HG03045 (cell line): Measurements from ENCODE around the gene HPSE2.

ENCODE experiments used
- ATAC-seq: cut with Tn5 transposase; IDR thresholded peaks from one replicate; pipeline ENCODE4 v1.9.1; 2021; ENCODE audit warnings: mild to moderate bottlenecking, moderate library complexity; ENCODE audit not compliant: unreplicated experiment

HPSE2 gene

GRCh38 chr10:98696516-98696915, 539.1 kb downstream of the HPSE2 start:
- no peak for ATAC-seq

DNA sequence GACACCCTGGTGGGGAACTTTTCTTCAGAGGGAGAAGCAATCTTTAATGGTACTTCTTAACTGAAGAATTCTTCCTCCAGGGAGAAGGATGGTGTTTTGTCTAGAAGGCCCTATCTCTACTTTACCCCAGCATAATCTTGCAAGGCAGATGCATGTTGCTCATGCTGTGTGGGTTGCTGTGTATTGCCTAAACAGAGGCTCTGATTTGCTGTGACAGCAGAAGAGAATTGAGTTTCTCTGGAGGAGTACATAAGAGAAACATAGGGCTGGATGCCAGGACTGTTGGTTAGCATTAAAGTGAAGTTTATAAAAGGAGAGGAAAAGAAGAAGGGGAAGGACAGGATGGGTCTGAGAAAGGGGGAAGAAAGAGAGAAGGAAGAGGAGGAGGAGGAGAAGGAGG, 540.8 kb downstream of the HPSE2 start:
- ATAC-seq, result no peak

- ATAC-seq, result no peak
These were observed 541.6 kb downstream of the HPSE2 start for GRCh38 chr10:98694014-98694413.

DNA sequence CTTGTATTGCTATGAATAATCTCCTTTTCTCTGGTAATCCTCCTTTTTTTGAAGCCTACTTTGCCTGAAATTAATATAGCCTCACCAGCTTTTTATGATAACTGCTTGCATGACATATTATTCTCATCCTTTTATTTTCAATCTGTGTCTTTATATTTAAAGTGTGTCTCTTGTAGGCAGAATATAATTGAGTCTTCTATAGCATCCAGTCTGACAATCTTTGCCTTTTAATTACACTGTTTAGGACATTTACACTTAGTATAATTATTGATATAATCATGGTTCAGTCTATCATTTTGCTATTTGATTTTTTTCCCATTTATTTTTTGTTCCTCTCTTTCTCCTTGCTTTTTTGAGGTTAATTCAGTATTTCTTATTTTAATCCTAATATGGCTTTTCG, 548.0 kb downstream of the HPSE2 start:
- no peak for ATAC-seq

DNA sequence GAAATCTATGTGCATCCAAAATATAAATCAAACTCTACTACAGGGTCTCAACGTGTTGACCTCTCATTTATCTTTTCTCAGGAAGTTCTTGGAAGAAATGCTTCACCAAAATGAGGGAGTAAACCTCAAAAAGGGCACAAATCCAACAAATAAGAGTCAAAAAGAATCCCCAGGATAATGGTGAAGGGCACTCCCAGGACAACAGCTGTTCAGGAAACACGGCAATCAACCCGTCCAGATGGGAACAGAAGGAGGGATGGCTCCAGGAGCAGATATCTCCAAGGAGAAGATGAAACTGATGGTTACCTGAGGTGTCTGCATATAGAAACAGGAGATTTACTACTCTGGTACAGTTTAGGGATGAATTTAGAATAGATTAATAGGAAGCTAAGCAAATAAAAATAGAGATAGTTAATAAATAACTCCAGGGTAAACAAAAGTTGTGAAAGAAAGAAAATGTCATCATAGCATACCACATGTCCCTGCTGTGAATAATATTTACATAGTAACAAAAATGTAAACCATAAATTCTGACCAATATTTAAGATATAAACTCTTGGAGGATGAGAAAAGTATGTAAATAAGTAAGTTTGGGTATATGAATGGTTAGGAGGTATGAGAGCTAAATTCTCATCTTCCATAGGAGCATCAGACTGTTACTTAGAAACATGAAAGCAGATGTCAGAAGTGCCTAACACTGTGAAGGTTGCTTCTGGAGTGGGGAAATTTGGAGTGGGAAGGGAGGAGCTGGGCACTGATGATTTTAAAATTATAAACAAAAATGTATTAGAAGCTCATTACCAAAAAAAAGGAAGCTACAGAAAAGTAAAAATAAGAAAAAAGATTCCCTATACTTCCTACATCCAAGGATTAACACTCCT, 551.4 kb downstream of the HPSE2 start:
- ATAC-seq, result no peak

DNA sequence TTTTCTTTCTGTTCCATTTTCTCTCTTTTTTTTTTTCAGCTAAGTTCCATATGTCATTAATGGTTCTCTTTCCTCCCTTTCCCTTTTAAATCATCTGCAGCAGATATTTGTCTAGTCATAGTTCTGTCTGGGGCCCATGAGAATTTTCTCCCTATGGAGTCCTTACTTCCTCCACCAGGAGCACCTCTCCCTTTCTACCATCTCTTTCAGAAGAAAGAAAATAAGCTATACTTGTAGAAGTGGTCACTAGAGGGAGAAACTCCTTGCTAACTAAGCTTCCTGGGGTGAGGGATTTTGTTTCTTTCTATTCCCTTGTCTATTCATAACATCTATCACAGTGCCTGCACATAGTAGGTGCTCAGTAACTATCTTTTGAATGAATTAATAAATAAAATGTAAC, 558.8 kb downstream of the HPSE2 start:
- ATAC-seq, result no peak

GRCh38 chr10:98675902-98676301, 559.8 kb downstream of the HPSE2 start:
- no peak for ATAC-seq

- no peak for ATAC-seq
These were observed 562.4 kb downstream of the HPSE2 start for GRCh38 chr10:98673171-98673782.

GRCh38 chr10:98667081-98667480, 568.6 kb downstream of the HPSE2 start:
- no peak for ATAC-seq

- no peak for ATAC-seq
These were observed 569.4 kb downstream of the HPSE2 start for GRCh38 chr10:98666276-98666675.

DNA sequence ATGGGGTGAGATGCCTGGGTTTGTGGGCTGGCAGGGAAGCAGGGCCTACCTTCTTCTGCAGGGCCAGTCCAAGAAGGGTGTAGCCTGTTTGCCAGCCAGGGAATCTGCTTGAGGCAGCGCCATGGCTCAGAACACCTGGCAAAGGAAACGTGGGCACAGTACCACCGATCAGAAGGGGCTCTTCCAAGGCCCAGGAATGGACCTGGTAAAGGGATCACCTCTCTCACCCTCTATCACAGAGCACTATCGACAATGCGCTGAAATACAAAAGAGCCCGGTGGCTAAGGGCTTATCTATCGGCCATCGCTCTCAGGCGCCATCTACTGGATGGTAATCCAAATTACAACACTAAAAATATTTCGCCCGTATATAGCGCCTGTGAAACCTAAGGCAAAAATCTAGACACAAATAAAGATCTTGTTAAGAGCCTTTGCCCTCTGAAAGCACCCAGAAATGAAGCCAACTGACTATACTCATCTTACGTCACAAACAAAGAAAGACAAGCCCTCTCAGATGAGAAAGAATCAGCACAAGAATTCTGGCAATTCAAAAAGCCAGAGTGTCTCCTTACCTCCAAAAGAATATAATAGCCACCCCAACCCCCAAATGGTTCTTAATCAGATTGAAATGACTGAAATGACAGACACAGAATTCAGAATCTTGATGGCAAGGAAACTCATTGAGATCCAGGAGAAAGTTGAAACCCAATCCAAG, 571.2 kb downstream of the HPSE2 start:
- no peak for ATAC-seq

DNA sequence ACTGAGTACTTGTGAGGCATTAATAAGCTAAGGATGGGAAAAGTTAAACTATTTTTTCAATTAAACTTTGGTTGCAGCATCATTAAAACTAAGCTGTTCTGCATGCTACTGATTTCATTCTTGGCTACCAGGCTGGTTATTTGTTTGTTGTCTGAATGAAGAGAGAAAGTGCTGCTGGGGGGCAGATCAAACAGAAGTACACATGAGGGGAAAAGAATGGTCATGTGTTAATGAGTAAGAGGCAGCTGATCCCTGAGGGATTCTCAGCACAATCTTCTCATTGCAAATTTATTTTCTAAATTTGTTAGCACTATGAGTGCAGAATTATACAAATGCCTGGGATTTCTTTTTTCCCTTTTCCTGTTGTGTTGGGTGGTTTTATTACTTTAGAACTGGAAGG, 575.7 kb downstream of the HPSE2 start:
- no peak for ATAC-seq

DNA sequence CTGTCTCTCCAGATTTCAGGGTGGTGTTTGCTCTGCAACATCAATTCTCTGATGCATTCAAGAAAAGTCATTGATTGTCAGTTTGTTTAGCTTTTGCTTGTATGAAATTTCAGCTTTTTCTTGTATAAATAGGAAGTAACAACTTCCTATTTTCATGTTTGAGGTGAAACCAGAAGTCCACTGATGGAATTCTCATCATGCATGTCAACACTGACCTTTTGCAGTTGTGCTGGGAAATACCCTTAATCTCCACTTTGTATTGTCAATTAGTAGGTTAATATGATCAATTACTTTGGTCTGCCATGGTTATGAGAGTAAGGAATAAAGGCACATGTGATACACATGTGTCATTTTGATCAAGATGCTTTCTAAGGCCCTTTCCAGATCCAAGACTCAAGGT, 580.2 kb downstream of the HPSE2 start:
- ATAC-seq, result no peak

GRCh38 chr10:98649170-98649569, 586.5 kb downstream of the HPSE2 start:
- no peak for ATAC-seq

DNA sequence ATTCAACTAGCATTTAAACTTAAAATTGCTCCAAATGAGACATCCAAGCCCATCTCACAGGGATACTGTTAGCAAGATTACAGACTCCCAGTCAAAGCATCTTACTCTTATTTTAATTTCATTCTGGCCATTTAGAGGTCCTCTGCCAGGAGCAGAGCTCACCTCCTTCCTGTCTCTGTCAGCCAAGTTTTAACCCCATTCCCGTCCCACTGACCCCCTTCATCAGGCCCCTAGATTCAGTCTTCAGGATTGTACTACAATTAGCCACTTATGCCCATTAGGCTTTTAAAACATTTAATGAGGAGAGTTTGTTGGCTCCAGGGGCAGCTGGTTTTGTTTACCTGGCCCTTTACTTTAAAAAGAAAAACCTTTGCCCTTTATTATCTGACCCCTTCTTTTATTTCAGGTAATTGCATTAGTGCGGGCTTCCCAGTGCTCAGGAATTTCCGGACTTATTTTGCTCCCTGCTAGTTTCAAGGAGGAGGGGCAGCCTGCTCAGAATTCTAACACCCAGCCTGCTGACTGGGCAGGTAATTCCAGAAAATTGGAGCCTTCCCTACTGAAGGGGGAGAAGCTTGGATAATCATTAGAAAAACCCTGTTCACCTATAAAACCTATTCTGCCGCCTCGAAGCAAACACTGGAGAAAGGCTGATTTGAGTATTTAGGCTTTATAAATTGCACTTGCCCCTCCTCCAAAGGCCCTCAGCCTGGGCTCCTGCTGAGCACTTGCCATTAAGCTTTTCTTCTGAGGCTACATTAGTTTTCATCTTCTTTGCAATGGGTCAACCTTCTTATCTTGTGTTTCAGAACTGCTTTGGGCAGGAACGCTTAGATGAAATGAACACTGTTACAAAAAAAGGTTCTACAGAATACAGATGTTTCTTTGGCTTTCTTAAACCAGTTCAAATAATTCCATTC, 588.4 kb downstream of the HPSE2 start:
- no peak for ATAC-seq

DNA sequence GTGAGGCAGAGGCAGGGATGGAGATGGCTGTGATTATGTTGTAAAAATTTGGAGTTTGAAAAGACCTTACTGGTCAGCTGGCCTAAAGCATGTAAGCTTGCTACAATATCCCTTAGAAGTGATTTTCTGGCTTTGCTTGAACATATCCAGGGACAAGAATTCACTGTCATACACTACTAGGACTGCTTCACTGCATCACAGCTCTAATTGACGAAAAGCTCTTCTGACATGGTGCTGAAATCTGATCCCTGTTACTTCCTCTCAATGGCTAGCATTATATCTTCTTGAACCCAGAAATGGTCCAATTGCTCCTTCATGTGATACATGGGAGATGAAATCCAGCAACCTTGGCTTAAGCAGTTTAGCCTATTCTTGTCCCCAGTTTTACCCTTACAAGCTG, 591.2 kb downstream of the HPSE2 start:
- ATAC-seq, result no peak

- ATAC-seq, result no peak
These were observed 593.4 kb downstream of the HPSE2 start for GRCh38 chr10:98642281-98642680.

- no peak for ATAC-seq
These were observed 596.7 kb downstream of the HPSE2 start for GRCh38 chr10:98638920-98639319.

DNA sequence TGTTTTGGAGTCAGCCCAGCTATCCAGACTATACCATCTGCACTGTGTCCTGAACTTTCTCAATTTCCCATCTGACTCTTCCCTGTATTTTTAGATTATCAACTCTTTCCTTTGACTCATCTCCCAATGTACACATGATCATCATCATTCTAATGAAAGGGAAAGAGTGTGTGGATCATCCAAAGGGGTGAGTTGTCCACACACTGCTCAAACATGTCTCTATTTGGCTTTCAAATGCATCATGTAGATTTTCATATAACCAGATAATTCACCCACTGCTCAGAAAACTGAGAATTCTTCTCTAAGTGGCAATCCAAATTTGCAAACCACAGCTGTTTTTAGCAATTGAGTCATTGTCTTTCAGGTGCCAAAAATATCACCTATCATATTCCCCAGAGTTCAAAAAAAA, 598.7 kb downstream of the HPSE2 start:
- no peak for ATAC-seq

GRCh38 chr10:98632456-98633150, 603.0 kb downstream of the HPSE2 start:
- no peak for ATAC-seq
